ENCODE results near the gene ADIPOR2.
"Not testable (repeated sequence)": the region's sequence is repeated elsewhere in the genome, so short reads cannot be mapped to it uniquely, and the experiment has no call there.

ADIPOR2 gene

GRCh38 chr12:1815814-1816729 is 125.2 kb downstream of the ADIPOR2 start:
- peak; percentile 56 for DNase-seq

GRCh38 chr12:1816730-1817348 is 126.0 kb downstream of the ADIPOR2 start:
- DNase-seq, result no peak

GRCh38 chr12:1817928-1818327 is 127.1 kb downstream of the ADIPOR2 start:
- DNase-seq, result not testable (repeated sequence)

- DNase-seq, result no peak
Observed at GRCh38 chr12:1819050-1819449, 128.2 kb downstream of the ADIPOR2 start.

GRCh38 chr12:1819571-1819970 is 128.7 kb downstream of the ADIPOR2 start:
- peak; percentile 79 for DNase-seq

- no peak for DNase-seq
Observed at GRCh38 chr12:1820191-1820895, 129.5 kb downstream of the ADIPOR2 start, which contains the start of gene LRTM2. LRTM2 (plus strand) TSS chr12:1820565; CDS start chr12:1828149, 7,584 bp downstream.

- no peak for DNase-seq
Observed at GRCh38 chr12:1820896-1821291, 130.0 kb downstream of the ADIPOR2 start.

GRCh38 chr12:1821805-1822204 is 130.9 kb downstream of the ADIPOR2 start:
- peak; percentile 58 for DNase-seq

- no peak for DNase-seq
Observed at GRCh38 chr12:1822699-1823098, 131.8 kb downstream of the ADIPOR2 start.

- no peak for DNase-seq
Observed at GRCh38 chr12:1823237-1823636, 132.4 kb downstream of the ADIPOR2 start.

- DNase-seq, result no peak
Observed at GRCh38 chr12:1825382-1826102, 134.7 kb downstream of the ADIPOR2 start.

GRCh38 chr12:1826401-1826800 is 135.5 kb downstream of the ADIPOR2 start:
- DNase-seq, result no peak

GRCh38 chr12:1826867-1827705 is 136.2 kb downstream of the ADIPOR2 start:
- DNase-seq, result no peak

- no peak for DNase-seq
Observed at GRCh38 chr12:1827826-1828805, 137.2 kb downstream of the ADIPOR2 start.

- no peak for DNase-seq
Observed at GRCh38 chr12:1828856-1829255, 138.0 kb downstream of the ADIPOR2 start.

- no peak for DNase-seq
Observed at GRCh38 chr12:1829306-1829900, 138.5 kb downstream of the ADIPOR2 start.

GRCh38 chr12:1830401-1830845 is 139.6 kb downstream of the ADIPOR2 start:
- no peak for DNase-seq

- DNase-seq, result peak; percentile 80
Observed at GRCh38 chr12:1830981-1831963, 140.4 kb downstream of the ADIPOR2 start.
